Parathyroid adenoma (tissue), 2 donors: ENCODE data around the gene TMEM79.

Source experiments
- H2AFZ ChIP-seq: fragments of 300-600 bp; sonication (generic); one replicate; pipeline ENCODE4 v1.7.0; 2017; ENCODE audit warnings: antibody characterized with exemption, mild to moderate bottlenecking
- H3K27ac ChIP-seq: fragments of 300-600 bp; sonication (generic); one replicate; pipeline ENCODE4 v1.7.0; 2017
- H3K27me3 ChIP-seq: fragments of 300-600 bp; sonication (generic); one replicate; pipeline ENCODE4 v1.7.0; 2017; ENCODE audit warnings: low read length; ENCODE audit not compliant: control insufficient read depth, insufficient read depth
- H3K36me3 ChIP-seq: fragments of 300-600 bp; sonication (generic); one replicate; pipeline ENCODE4 v1.7.0; 2017; ENCODE audit warnings: low read length; ENCODE audit not compliant: control insufficient read depth, insufficient read depth
- H3K4me1 ChIP-seq: fragments of 300-600 bp; sonication (generic); one replicate; pipeline ENCODE4 v1.7.0; 2017; ENCODE audit warnings: control low read depth
- H3K4me2 ChIP-seq: fragments of 300-600 bp; sonication (generic); one replicate; pipeline ENCODE4 v1.7.0; 2017; ENCODE audit warnings: low read length
- H3K4me3 ChIP-seq: fragments of 300-600 bp; sonication (generic); one replicate; pipeline ENCODE4 v1.7.0; 2017; ENCODE audit warnings: low read depth, low read length
- H3K79me2 ChIP-seq: fragments of 300-600 bp; sonication (generic); one replicate; pipeline ENCODE4 v1.7.0; 2017; ENCODE audit warnings: control low read depth
- H3K9ac ChIP-seq: fragments of 300-600 bp; sonication (generic); one replicate; pipeline ENCODE4 v1.7.0; 2017; ENCODE audit warnings: mild to moderate bottlenecking
- H3K9me3 ChIP-seq: fragments of 300-600 bp; sonication (generic); one replicate; pipeline ENCODE4 v1.7.0; 2017; ENCODE audit warnings: low read length; ENCODE audit not compliant: control insufficient read depth
- CTCF ChIP-seq: fragments of 300-600 bp; sonication (generic); IDR thresholded peaks from one replicate; pipeline ENCODE4 v1.7.0; 2017; ENCODE audit warnings: antibody characterized with exemption, mild to moderate bottlenecking
- donor health status: primary hyperparathyroidism.

Gene TMEM79

GRCh38 chr1:156293098-156293434 lies 8.9 kb downstream of the TMEM79 start:
- peaks cover 3% of the 10 kb centered on the region for H3K4me1 ChIP-seq
- H3K9me3 ChIP-seq, result no peaks in the 10 kb centered on the region
- H3K27ac ChIP-seq, result no peak overlapping the region
- H3K36me3 ChIP-seq, result no peaks in the 10 kb centered on the region
- no peaks in the 10 kb centered on the region for H3K79me2 ChIP-seq
- no peak overlapping the region for H3K4me3 ChIP-seq
- no peak overlapping the region for H2AFZ ChIP-seq
- no peak overlapping the region for H3K4me2 ChIP-seq
- H3K9ac ChIP-seq, result no peak overlapping the region
- no peaks in the 10 kb centered on the region for H3K27me3 ChIP-seq
- TF ChIP-seq CTCF, result no peak

- no peak overlapping the region for H3K27ac ChIP-seq
- no peak overlapping the region for H3K9ac ChIP-seq
- H3K36me3 ChIP-seq, result no peaks in the 10 kb centered on the region
- peaks cover 3% of the 10 kb centered on the region for H3K4me1 ChIP-seq
- H2AFZ ChIP-seq, result no peak overlapping the region
- no peak overlapping the region for H3K4me3 ChIP-seq
- no peak for TF ChIP-seq CTCF
- no peak overlapping the region for H3K4me2 ChIP-seq
- no peaks in the 10 kb centered on the region for H3K27me3 ChIP-seq
- H3K79me2 ChIP-seq, result no peaks in the 10 kb centered on the region
- no peaks in the 10 kb centered on the region for H3K9me3 ChIP-seq
Observed at GRCh38 chr1:156293895-156294294, 9.8 kb downstream of the TMEM79 start.

GRCh38 chr1:156295391-156295947 lies 11.3 kb downstream of the TMEM79 start, which contains the start of gene GLMP:
TSS of gene GLMP (minus strand) at chr1:156295679. CDS start at chr1:156295645, 34 bp downstream.
- H3K36me3 ChIP-seq, result no peaks in the 10 kb centered on the region
- H3K27me3 ChIP-seq, result no peaks in the 10 kb centered on the region
- no peaks in the 10 kb centered on the region for H3K9me3 ChIP-seq
- no peaks in the 10 kb centered on the region for H3K79me2 ChIP-seq
- H2AFZ ChIP-seq, result peak within 1 kb of the TSS; percentile 83
- peaks cover 3% of the 10 kb centered on the region for H3K4me1 ChIP-seq
- no peak within 1 kb of the TSS for H3K27ac ChIP-seq
- H3K4me3 ChIP-seq, result peak within 1 kb of the TSS; percentile 82
- peak within 1 kb of the TSS; percentile 84 for H3K4me2 ChIP-seq
- no peak within 1 kb of the TSS for H3K9ac ChIP-seq
- no peak for TF ChIP-seq CTCF

- Histone ChIP-seq H3K9me3 (no peaks in the 10 kb centered on the region), H3K4me3 (no peak within 1 kb of the TSS), H3K27me3 (no peaks in the 10 kb centered on the region), H2AFZ (no peak within 1 kb of the TSS), H3K4me1 (no peaks in the 10 kb centered on the region), H3K4me2 (no peak within 1 kb of the TSS), H3K36me3 (no peaks in the 10 kb centered on the region), H3K79me2 (no peaks in the 10 kb centered on the region), H3K9ac (no peak within 1 kb of the TSS), H3K27ac (no peak within 1 kb of the TSS)
- no peak for TF ChIP-seq CTCF
Observed at GRCh38 chr1:156298852-156299357, 14.8 kb downstream of the TMEM79 start, which contains the start of gene VHLL. TSS of gene VHLL (minus strand) at chr1:156299307. CDS start at chr1:156299189, 118 bp downstream.

- Histone ChIP-seq H3K36me3 (no peaks in the 10 kb centered on the region), H3K27ac (no peak overlapping the region), H3K27me3 (no peaks in the 10 kb centered on the region), H3K9me3 (no peaks in the 10 kb centered on the region), H3K9ac (no peak overlapping the region), H3K79me2 (no peaks in the 10 kb centered on the region), H2AFZ (no peak overlapping the region), H3K4me3 (no peak overlapping the region), H3K4me1 (no peaks in the 10 kb centered on the region), H3K4me2 (no peak overlapping the region)
- TF ChIP-seq CTCF, result no peak
Observed at GRCh38 chr1:156303241-156303640, 19.1 kb downstream of the TMEM79 start.
